Panc1 (cell line): Measurements from ENCODE around the gene PKP2. TPM values are rescaled to one million over a fixed set of nuclear protein-coding genes. Genes with fewer than 3 reads are reported as not detected.

Source experiments
- ATAC-seq: fragments of 200-7000 bp; cut with Tn5 transposase; 2 replicates; pipeline ENCODE4 v1.9.1; 2020; ENCODE audit warnings: mild to moderate bottlenecking, moderate library complexity
- BruUV-seq: library from RNA; stranded (reverse); fragments of 400-500 nt; replicated peaks from 2 replicates; lab custom pipeline; 2021; lab: Mats Ljungman, UMichigan
- CTCF ChIA-PET: fragments of 300-600 bp; sonication (Branson Sonifier 250); formaldehyde crosslinking; loops from one replicate; lab custom pipeline; 2022; ENCODE audit warnings: antibody characterized with exemption; lab: Charles Lee
- POLR2A ChIA-PET: fragments of 300-600 bp; sonication (Branson Sonifier 250); formaldehyde crosslinking; loops from one replicate; lab custom pipeline; 2022; ENCODE audit warnings: antibody characterized with exemption; lab: Charles Lee
- DNase-seq: peaks from one replicate; pipeline ENCODE4 v3.0.0-alpha.2; 2010; ENCODE audit warnings: low read depth, low spot score
- H3K27ac ChIP-seq: 2 replicates; pipeline ENCODE4 v1.5.1; 2011; ENCODE audit warnings: mild to moderate bottlenecking, low read length, inconsistent platforms
- H3K27me3 ChIP-seq: fragments of 200-500 bp; sonication (Bioruptor generic); 2 replicates; pipeline ENCODE4 v1.6.0; 2014; ENCODE audit warnings: low read length, inconsistent platforms; ENCODE audit not compliant: control insufficient read depth, insufficient read depth
- H3K36me3 ChIP-seq: fragments of 200-500 bp; sonication (Bioruptor generic); 2 replicates; pipeline ENCODE4 v1.5.1; 2014; ENCODE audit warnings: inconsistent platforms, mild to moderate bottlenecking, low read length, moderate library complexity; ENCODE audit not compliant: control insufficient read depth, insufficient read depth
- H3K4me1 ChIP-seq: 2 replicates; pipeline ENCODE4 v1.5.1; 2011; ENCODE audit warnings: inconsistent platforms, mild to moderate bottlenecking, low read length, moderate library complexity; ENCODE audit not compliant: control insufficient read depth, insufficient read depth
- H3K4me3 ChIP-seq, 2 experiments: 2 replicates each; pipeline ENCODE4 v1.5.1; 2011 to 2012; ENCODE audit warnings: low read depth in 2 of 2, low read length in 2 of 2, mild to moderate bottlenecking in 2 of 2, inconsistent platforms in 1 of 2, moderate library complexity in 1 of 2
- H3K9me3 ChIP-seq: fragments of 200-500 bp; sonication (Bioruptor generic); 2 replicates; pipeline ENCODE4 v1.5.1; 2014; ENCODE audit warnings: low read depth, mild to moderate bottlenecking, inconsistent platforms, low read length, moderate library complexity; ENCODE audit not compliant: control insufficient read depth, insufficient read depth
- POLR2AphosphoS5 ChIP-seq: IDR thresholded peaks from 2 replicates; pipeline ENCODE4 v1.6.1; 2012; ENCODE audit warnings: mild to moderate bottlenecking, low read depth, low read length, moderate library complexity
- SIN3A ChIP-seq: IDR thresholded peaks from 2 replicates; pipeline ENCODE4 v1.6.1; 2012; ENCODE audit warnings: low read depth, mild to moderate bottlenecking, low read length, moderate library complexity, borderline replicate concordance; ENCODE audit not compliant: insufficient read depth
- TCF7L2 ChIP-seq: IDR thresholded peaks from 2 replicates; pipeline ENCODE4 v1.6.1; 2011; ENCODE audit warnings: mild to moderate bottlenecking, low read depth, low read length, inconsistent platforms
- in situ Hi-C: cut with HindIII; loops from 2 replicates; pipeline ENCODE4 v1.10.0; 2016; ENCODE audit warnings: low sequenced_read_pairs, low pct_unique_long_range_greater_than_20kb
- intact Hi-C: fragments of 100-400 bp; cut with micrococcal nuclease; formaldehyde crosslinking; loops from one replicate; pipeline ENCODE4 v1.10.0; 2022; ENCODE audit not compliant: unreplicated experiment
- total RNA-seq: library from RNA; stranded (reverse); gene quantifications from one replicate; pipeline ENCODE4 v1.2.1, GENCODE V29; 2021; ENCODE audit not compliant: unreplicated experiment
- TF ChIP-seq, protein P1 (sequence below): fragments of 450-650 bp; IDR thresholded peaks from 2 replicates; pipeline ENCODE4 v1.5.1; 2017; ENCODE audit warnings: mild to moderate bottlenecking
- TF ChIP-seq, protein P2 (sequence below), 2 experiments: IDR thresholded peaks; 2 replicates each; pipeline ENCODE4 v1.6.1; 2011 to 2012; ENCODE audit warnings: low read depth in 2 of 2, control low read depth in 1 of 2, low read length in 1 of 2, mild to moderate bottlenecking in 1 of 2, moderate library complexity in 1 of 2; ENCODE audit not compliant: insufficient read depth in 1 of 2

PKP2 gene
- total RNA-seq, 1 experiment from 2014 or later = 2.2 TPM

DNA sequence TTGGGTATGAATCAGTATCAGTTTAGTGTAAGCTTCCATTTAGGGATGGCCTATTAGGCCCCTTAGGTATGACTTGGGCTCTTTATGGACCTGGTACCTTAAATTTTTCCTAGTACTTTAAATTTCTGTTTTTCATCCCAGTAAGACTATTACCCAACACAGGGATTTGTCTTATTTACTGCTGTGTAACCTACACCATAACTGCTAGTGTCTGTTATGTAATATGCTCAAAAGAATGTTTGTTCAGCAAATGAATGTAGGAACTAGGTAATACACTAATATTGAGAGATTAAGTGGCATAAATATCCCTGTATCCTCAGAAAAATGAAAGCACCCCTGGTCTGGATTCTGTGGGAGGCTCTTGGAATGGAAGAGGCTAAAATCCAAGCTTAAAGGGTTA, 77.2 kb downstream of the PKP2 start:
- no peaks in the 10 kb centered on the region for H3K9me3 ChIP-seq
- no peaks in the 10 kb centered on the region for H3K27me3 ChIP-seq
- no peaks in the 10 kb centered on the region for H3K4me1 ChIP-seq
- in situ Hi-C loops = no loop called here
- H3K27ac ChIP-seq = no peak overlapping the region
- no TSS peak for BruUV-seq
- CTCF ChIA-PET = no interaction called here
- no peaks in the 10 kb centered on the region for H3K36me3 ChIP-seq
- no peak for ATAC-seq
- no peak for DNase-seq
- no peak overlapping the region for H3K4me3 ChIP-seq
- intact Hi-C loops = no loop called here
- TF ChIP-seq, protein P1, sequence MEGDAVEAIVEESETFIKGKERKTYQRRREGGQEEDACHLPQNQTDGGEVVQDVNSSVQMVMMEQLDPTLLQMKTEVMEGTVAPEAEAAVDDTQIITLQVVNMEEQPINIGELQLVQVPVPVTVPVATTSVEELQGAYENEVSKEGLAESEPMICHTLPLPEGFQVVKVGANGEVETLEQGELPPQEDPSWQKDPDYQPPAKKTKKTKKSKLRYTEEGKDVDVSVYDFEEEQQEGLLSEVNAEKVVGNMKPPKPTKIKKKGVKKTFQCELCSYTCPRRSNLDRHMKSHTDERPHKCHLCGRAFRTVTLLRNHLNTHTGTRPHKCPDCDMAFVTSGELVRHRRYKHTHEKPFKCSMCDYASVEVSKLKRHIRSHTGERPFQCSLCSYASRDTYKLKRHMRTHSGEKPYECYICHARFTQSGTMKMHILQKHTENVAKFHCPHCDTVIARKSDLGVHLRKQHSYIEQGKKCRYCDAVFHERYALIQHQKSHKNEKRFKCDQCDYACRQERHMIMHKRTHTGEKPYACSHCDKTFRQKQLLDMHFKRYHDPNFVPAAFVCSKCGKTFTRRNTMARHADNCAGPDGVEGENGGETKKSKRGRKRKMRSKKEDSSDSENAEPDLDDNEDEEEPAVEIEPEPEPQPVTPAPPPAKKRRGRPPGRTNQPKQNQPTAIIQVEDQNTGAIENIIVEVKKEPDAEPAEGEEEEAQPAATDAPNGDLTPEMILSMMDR = no peak
- TF ChIP-seq SIN3A = no peak
- TF ChIP-seq POLR2AphosphoS5 = no peak
- TF ChIP-seq, protein P2, sequence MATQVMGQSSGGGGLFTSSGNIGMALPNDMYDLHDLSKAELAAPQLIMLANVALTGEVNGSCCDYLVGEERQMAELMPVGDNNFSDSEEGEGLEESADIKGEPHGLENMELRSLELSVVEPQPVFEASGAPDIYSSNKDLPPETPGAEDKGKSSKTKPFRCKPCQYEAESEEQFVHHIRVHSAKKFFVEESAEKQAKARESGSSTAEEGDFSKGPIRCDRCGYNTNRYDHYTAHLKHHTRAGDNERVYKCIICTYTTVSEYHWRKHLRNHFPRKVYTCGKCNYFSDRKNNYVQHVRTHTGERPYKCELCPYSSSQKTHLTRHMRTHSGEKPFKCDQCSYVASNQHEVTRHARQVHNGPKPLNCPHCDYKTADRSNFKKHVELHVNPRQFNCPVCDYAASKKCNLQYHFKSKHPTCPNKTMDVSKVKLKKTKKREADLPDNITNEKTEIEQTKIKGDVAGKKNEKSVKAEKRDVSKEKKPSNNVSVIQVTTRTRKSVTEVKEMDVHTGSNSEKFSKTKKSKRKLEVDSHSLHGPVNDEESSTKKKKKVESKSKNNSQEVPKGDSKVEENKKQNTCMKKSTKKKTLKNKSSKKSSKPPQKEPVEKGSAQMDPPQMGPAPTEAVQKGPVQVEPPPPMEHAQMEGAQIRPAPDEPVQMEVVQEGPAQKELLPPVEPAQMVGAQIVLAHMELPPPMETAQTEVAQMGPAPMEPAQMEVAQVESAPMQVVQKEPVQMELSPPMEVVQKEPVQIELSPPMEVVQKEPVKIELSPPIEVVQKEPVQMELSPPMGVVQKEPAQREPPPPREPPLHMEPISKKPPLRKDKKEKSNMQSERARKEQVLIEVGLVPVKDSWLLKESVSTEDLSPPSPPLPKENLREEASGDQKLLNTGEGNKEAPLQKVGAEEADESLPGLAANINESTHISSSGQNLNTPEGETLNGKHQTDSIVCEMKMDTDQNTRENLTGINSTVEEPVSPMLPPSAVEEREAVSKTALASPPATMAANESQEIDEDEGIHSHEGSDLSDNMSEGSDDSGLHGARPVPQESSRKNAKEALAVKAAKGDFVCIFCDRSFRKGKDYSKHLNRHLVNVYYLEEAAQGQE (IDR thresholded peaks at IDR 0.05; ENCODE audit: insufficient read depth in 1 of 2, low read depth in 2 of 2, low read length in 1 of 2) = no peak
- TF ChIP-seq TCF7L2 = no peak
- POLR2A ChIA-PET = no interaction called here

DNA sequence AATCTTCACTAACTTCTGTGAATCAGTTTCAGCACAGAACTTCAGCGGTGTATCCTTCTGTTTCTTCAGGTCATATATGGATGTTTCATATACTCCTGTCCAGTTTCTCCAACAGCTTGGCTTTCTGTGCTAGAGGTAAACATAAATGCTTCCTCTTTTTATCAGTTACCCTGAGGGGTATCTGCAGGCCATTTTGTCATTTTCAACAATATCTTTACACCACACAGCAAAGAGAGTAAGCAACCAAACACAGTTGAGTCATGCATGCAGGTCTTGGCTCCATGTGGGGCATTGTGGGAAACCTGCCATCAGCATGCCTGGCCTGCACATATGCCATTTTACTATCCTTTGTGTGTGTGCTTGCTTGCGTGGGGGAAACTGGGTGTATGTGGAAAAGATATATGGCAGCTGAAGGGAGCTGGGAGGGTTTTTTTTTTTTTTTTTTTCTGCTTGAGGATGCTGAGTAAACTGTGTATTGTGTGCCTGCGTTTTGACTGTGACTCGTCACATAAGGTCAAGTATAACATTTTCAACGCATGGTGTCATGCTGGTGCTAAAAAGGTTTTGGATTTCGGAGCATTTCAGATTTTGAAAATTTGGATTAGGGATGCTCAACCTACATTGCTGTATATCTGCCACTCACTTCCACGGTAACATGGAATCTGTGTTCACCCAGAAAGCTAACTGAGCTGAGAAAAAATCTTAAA, 84.7 kb downstream of the PKP2 start:
- Histone ChIP-seq H3K27ac (no peak overlapping the region), H3K27me3 (no peaks in the 10 kb centered on the region), H3K9me3 (no peaks in the 10 kb centered on the region), H3K4me1 (no peaks in the 10 kb centered on the region), H3K36me3 (no peaks in the 10 kb centered on the region), H3K4me3 (no peak overlapping the region)
- POLR2A ChIA-PET = no interaction called here
- in situ Hi-C loops (no loop called here), intact Hi-C loops (no loop called here)
- ATAC-seq = no peak
- TF ChIP-seq POLR2AphosphoS5 (no peak), SIN3A (no peak), TCF7L2 (no peak)
- TF ChIP-seq, protein P1 = no peak
- TF ChIP-seq, protein P2 (IDR thresholded peaks at IDR 0.05; ENCODE audit: insufficient read depth in 1 of 2, low read depth in 2 of 2, low read length in 1 of 2) = no peak
- no peak for DNase-seq
- BruUV-seq = no TSS peak
- CTCF ChIA-PET = no interaction called here
